Activated CD8-positive, alpha-beta memory T cell treated with anti-CD3 and anti-CD28 coated beads for 48 hours (primary cell): ENCODE results near the gene MN1.

Source experiments
- DNase-seq, 3 experiments: peaks; one replicate each; pipeline ENCODE4 v3.0.0-alpha.2; 2020; ENCODE audit warnings: low read depth in 2 of 3, low spot score in 2 of 3

The MN1 gene

DNA sequence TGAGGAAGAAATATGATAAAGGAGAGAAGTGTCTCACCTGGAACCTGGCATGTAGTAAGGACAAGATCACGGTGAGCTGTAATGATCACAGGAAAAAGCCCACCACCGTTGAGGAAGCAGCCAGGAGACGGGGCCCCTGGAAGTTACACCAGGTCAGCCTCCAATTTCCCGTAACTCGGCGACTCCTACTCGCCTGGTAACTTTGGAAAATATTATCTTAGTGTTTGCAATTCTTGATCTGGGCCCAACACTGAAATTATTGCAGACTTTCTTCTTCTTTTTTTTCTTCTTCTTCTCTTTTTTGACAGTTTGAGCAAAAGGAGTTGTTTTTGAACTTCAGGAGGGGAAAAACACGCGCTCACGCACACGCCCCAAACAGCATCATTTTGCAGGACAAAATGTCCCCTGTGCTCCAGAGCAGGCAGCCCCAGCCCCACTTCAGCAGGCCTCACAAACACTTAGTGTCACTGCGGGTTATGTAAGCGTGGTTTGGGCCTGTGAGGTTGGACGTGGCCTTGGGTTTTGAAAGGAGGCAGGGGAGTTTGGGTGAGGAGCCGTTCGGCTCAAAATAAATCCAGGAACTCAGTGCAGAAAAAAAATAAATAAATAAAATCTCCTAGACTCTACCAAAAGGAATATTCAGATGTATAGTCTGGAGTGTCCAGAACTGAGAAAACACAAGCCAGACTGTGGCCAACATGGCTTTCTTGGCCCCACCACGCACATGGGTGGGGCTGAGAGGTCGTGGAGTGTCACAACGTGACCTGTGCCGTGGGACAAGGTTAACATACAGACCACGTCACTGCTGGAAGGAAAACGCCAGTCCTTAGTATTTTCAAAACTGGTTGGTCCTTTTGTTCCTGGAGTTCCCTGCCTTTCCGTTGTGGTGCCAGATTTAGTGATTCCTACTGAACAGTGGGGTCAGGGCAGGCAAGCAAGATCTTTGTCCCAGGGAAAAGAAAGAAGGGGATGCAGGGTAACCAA, 26.3 kb upstream of the MN1 start:
- no peak for DNase-seq

DNA sequence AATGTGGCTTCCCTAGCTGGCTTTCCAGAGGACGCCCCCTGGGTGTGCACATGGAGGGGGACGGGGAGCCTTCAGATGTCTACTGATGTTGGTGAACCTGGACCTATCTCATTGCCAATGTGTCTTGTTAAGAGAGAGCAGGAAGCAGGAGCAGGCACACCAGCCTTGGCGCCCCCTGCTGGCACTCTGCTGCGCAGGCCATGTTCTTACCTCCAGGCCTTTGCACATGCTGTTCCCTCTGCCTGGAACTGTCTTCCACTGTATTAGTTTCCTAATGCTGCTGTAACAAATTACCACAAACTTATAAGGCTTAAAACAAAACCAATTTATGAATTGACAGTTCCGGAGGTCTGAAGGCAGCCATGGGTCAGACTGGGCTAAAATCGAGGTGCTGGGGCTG, 23.6 kb upstream of the MN1 start:
- no peak for DNase-seq

DNA sequence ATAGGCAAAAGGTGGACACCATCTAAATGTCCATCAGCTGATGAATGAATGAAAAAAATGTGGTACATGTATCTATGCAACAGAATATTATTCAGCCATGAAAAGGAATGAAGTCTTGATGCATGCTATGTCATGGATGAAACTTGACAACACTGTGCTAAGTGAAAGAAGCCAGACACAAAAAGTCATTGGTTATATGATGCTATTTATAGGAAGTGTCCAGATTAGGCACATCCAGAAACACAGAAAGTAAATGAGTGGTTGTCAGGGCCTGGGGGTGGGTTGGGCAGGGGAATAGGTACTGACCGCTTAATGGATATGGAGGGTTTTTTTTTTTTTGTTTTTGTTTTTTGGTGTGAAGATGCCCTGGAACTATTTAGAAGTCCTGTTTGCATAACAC, 21.7 kb upstream of the MN1 start:
- DNase-seq = no peak

DNA sequence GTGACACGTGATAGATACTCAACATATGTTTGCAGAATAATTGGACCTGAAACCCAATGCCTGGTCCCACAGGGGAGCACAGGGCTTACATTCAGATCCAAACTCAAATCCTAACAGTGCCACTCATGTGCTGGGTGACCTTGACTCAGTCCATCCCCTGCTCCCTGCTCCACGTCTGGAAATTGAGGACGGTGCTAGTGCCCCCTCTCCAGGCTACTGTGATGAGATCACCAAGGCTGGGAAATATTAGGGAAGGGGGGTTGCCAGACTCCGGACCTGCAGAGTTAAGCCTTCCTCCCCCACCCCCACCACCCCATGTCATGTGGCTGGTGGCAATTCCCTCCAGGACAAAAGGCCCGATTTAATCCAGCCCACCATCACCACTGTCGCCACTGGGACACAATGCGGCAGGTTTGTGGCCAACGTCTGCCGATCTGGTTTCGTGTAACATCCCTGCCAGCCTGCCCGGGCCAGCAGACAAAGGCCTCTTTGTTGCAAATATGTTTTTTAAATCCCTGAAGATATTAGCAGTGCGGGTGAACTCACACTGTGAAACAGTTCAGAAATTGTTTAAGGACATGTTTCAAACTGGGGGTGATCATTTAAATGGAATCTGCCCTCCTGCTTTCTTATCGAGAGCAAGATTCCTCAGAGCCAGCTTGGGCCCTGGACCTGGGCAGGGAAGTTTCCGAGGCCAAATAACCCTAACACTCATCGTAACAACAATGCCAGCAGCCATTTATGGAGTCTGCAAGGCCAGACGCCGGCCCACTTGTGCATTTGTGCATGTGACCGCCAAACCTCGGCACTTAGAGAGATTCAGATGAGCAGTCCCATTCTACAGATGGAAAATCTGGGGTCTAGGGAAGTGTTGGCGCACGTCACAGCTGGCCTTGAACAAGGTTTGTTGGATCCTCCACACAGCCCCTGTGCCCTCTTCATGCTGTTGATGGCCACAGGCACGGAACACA, 19.6 kb upstream of the MN1 start:
- DNase-seq = no peak

DNA sequence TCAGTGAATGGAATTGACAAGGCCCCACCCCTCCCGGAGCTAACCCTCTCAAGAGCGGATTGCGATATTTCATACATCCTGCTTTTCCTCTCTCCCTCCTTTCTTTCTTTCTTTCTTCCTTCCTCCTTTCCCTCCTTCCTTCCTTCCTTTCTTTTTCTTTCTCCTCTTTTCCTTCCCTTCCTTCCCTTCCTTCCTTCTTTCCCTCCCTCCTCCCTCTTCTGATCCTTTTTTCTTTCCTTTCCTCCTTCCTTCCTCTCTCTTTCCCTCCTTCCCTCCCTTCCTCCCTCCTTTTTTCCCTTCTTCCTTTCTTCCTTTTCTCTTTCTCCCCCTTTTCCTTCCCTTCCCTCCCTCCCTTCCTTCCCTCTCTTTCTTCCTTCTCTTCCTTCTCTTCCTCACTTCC, 15.0 kb upstream of the MN1 start:
- DNase-seq = no peak

DNA sequence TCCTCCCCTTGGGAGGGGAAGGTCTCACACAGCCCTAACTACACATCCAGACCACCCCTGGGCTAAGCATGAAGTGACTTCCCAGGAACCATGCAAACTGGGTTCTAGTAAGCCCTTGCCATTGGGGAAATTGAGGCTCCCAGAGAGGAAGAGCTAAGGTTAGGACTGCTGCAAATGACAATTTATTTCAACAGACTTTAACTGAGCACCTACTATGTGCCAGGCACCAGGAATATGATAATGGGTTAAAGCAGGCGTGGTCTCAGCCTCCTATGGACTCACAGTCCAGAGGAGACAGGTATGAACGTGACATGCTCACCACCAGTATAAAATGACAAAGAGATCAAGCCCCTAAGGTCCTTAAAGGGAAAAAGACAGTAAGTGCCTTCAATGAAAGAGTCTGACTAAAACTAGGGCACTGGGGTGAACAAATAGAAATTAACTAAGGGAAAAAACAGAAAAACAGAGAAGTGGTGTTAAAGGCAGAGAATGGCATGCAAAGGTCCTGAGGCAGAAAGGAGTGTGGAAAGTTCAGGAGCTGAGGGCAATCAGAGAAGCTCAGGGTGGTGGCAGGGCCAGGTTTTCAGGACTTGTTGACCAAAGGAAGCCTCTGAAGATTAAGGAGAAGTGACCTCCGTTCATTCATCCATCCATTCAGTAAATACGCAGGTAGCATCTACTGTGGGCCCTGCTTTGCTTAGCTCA, 14.4 kb upstream of the MN1 start:
- no peak for DNase-seq

DNA sequence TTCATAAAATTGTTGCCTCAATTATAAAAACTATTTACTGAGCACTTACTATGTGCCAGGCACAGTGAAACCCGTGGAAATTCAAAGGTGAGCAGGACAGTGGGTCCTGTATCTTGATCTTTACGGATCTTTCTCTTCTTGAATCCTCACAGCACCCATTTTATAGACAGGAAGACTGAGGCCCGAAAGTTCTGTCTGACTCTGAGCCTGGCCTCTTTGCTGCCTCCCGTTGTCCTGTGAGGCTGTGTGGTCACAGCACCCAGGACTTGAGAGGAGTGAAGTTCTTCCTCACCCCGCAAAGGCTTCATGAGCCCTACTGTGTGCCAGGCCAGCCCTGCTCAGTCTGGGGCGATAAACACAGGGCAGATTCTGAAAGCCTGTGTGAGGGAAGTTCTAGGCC, 13.4 kb upstream of the MN1 start:
- no peak for DNase-seq

DNA sequence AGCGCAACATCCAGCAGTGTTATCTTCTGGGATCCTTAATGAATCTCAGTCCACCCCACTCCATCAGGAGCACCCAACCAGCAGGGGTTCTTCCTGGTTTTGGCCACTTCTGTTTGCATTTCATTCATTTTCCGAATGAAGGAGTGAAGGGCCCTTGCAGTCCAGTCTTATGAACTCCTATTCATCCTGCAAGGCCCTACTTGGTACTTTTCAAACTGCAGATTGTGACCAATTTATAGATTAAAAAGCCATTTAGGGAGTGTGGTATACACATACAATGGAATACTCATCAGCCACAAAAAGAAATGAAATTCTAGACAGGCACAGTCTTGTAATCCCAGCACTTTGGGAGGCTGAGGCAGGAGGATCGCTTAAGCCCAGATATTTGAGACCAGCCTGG, 10.2 kb upstream of the MN1 start:
- no peak for DNase-seq

DNA sequence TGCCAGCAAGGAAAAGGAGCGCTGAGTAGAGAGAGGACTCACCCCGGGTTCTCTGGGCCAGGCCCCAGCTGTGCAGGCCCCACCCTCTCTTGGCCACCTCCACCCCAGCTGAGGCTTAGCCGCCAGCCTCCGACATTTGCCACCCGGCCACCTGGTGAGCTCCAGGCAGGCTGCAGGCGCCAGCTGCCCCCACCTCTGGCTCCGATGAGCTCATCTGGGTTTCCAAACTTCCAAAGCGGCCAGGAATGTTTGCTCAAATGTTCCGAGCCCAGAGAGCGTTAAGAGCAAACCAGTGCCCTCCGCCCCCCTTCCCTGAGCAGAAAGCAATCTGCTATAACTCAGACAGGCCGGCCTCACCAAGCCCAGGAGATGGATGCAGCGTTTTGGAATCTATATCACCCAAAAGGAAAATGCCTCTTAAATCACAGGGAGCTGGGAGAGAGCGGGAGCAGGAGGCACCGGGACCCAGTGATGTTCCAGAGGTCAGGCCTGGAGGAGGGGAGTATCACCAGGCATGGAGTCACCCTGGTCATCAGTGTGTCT, 9.1 kb upstream of the MN1 start:
- DNase-seq = no peak

DNA sequence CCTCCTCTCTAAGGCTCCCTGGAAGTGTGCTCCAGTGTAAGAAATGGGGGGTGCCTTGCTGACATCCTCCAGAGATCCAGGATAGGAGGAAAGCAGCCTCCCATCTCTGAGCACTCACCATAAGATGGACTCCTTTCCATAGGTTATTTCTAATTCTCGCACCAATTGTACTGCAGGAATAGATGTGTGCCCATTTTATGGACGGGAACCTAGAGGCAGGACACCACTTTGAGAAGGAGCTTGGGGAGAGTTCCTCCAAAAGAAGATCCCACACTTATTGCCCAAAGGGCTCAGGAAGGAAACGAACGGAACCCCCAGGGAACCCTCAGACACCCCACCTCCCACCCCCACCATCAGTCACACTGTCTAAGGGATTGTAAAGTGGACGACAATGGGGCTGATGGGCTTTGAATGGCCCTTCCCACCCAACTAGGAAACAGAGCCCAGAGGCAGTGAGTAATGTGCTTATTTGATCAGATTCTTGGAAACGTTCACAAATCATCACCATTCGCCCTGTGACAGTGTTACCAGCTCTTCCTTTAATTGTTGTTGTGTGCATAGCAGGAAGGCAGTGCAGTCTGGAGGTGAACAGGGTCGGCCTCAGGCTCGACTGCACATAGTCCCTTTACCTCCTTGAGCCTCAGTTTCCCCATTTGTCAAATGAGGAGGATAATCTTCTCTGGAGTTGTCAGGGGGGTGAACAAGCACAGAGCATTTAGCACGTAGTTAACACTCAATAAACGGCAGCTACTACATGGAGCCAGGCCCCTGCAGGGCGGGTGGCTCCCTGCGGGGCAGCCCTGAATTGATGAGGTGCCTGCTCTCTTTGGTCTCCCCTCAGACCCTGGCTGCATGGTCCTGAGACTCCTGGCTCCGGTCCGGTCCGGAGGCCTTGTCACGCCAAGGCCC, 8.4 kb upstream of the MN1 start:
- DNase-seq = no peak

DNA sequence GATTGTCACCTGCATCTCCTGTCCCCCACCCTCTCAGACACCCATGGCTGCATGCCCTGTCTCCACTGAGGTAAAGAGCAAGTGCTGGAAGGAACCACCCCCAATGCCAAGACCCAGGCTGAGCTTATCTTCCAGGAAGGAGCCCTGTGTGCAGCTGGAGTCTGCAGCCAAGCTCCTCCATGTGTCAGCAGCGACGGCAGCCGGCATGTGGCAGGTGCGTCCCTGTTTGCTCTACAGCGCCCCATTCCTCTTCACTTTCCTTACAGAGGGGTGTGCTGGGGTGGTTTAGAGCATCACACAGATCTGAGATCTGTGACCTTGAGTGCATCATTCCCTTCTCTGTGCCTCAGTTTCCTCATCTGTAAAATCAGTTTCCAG, 7.7 kb upstream of the MN1 start:
- no peak for DNase-seq

DNA sequence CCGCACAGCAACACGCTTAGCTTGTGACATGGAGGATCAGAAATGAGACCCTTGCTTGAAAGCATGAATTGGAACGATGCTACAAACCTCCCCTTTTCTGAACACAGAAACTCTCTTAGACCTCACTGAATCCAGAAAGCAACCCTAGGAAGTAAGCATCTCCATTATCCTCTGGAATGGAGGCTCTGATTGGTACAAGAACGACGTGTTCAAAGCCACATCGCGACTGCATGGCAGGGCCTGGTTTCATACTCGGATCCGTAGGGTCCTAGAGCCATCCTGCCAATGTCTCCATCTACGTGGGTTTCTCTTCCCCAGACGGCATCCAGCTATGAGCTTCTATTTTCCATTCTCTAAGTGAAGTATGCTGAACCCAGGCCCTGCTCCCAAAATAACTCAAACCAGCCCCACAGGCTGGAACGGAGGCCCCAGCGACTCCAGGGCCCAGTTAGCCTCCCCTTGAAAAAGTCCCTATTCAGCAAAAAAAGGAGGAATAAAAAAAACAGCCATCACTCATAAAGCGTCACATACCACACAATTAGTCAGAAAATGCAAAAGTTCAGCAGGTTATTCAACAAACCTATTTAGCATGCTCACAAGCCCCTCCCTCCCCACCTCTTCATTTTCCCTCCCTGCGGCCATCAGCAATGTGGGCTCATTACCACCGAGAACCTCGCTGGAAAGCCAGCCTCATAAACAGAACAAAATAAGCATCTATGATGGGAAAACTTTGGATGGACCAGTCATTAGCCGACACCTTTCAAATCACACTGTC, 7.1 kb upstream of the MN1 start:
- DNase-seq = no peak

DNA sequence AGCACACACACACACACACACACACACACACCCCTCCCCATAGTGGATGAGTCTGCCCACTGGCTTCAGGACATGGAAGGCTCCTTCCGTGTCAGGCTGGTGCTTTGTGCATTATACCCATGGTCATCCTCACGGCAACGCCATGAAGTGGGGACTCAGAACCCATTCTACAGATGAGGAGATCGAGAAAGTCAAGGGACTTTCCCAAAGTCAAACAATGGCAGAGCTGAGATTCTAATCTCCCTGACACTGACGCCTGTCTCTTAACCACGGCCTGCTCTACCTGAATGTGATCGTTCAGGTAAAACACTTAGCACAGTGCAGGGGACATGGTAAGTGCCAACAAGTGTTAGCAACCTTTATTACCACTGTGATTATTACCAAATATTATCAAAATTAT, 4.3 kb upstream of the MN1 start:
- DNase-seq = no peak

DNA sequence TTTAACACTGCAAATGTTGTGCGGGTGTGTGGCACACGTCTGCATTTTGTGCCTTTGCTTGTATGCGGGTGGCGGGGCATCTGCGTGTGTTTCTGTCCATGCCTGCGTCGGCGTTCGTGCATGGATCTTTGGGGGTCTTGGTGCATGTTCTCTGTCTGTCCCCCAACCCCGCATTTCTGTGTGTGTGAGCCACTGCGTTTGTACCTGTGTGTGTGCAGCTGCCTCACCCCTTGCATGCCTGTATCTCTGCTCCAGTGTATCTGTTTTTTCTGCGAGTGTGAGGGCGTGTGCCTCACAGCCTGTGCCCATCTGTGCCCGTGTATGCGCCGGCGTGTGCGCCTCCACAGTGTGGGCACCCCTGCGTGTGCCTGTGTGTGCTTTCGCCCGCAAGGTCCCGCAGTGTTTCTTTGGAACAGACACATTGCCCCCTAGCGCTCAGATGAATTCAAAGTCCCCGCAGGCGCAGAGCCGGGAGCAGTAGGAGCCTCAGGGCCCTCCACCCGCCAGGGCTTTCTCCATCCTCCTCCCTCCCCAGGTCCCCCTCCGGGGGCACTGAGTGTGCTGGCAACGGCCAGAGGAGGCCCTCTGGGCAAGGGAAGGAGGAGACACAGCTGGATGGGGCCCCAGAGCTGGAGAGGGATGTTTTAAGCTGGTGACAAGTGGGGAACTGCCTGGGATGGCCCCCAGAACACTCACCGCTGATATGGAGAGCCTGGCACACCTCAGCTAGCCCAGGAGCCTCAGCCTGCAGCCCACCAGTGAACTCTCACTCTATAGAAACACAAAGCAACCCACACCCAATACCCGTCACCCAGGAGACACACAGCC, 3.1 kb upstream of the MN1 start:
- DNase-seq = peak in 1 of 3 experiments; percentile 12

DNA sequence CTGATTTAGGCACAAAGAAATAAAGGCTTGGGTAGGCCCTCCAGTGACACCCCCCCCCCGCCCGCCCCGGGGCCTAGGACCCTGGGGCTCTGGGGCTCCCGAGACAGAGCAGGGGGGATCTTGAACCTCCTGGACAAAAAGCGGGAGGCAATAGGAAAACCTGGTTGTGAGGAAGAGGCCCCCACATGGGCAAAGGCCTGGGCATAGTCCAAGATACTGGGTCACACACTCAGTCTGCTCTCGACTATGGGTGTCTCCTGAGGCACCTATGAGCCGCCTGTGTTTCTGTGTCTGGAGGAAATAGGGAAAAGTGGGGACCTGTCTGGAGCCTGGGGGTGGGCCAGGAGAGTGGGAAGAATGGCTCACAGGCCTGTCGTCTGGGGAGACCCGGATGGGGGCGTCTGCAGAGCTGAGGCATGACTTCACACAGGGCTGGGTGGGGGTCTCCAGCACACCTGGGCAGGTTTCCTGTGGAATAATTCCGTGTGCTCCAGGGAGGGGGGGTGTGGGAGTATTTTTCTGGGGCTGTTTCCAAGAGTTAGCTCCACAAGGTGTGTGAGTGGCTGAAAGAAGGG, 2.4 kb upstream of the MN1 start:
- DNase-seq = no peak

DNA sequence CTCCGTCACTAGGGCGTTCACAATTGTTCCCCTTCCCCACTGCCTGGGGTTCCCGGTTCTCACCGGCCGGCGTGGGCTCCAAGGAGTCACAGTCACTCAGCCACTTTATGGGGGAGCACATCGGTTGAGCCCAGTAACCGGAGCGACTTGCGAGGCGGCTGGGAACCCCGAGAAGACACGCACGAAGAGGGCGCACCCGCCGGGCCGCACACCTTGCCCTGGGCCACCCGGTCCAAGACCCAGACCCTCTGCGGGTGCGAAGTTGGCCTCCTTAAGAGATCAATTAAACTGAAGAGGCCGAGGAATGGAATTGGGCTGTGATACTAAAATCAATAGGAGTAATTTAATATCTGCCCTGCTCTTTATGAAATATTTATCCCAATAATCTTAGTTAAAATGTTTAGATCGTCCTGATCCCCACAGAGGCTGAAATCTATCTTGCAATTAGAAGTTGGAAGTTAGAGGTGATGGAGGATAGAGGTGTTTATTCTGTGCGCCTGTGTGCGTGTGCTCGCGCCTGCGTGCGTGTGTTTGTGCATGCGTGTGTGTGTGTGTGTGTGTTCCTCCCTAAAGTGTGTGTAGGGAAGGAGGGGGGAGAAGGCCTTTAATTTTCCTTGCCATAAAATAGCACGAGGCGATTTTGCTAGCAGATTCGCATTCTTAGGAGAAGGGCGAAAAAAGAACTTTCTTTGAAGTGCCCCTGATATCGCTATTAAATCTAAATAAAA, 954 bp upstream of the MN1 start:
- peak in 1 of 3 experiments; percentile 5 for DNase-seq

DNA sequence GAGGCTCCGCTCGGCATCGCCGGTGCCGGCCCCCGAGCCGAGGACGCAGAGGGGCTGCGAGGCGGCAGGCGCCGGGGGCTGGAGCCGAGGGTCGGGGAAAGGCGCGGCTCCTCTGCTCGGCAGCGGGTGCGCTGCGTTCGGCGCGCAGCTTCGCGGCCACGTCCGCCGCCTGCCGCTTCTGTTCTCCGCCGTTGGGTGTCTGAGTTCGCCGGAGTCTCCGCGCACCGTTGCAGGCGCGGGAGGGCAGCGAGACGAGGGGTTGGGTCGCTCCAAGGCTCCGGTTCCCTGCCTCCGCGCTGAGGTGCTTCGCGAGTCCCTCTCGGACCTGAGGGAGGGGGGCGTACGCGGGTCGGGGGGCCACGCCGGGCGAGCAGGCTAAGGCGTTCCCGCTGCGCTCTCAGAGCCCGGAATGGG, 347 bp downstream of the MN1 start:
- DNase-seq = peak in 2 of 3 experiments; percentile 4
